Astrocyte of the cerebellum (primary cell): ENCODE results near the gene CNDP2.

ENCODE experiments used
- DNase-seq: peaks from one replicate; pipeline ENCODE4 v3.0.0-alpha.2; 2011; ENCODE audit warnings: low read depth
- H3K4me3 ChIP-seq: 2 replicates; pipeline ENCODE4 v1.5.1; 2011; ENCODE audit warnings: mild to moderate bottlenecking, low read depth, low read length, moderate library complexity
- CTCF ChIP-seq: IDR thresholded peaks from 2 replicates; pipeline ENCODE4 v1.5.1; 2012; ENCODE audit warnings: low read length, low read depth, moderate library complexity, mild to moderate bottlenecking; ENCODE audit errors: missing control alignments
- in situ Hi-C: cut with HindIII; loops from 2 replicates; pipeline ENCODE4 v1.10.0; 2017; ENCODE audit warnings: low sequenced_read_pairs

The CNDP2 gene

DNA sequence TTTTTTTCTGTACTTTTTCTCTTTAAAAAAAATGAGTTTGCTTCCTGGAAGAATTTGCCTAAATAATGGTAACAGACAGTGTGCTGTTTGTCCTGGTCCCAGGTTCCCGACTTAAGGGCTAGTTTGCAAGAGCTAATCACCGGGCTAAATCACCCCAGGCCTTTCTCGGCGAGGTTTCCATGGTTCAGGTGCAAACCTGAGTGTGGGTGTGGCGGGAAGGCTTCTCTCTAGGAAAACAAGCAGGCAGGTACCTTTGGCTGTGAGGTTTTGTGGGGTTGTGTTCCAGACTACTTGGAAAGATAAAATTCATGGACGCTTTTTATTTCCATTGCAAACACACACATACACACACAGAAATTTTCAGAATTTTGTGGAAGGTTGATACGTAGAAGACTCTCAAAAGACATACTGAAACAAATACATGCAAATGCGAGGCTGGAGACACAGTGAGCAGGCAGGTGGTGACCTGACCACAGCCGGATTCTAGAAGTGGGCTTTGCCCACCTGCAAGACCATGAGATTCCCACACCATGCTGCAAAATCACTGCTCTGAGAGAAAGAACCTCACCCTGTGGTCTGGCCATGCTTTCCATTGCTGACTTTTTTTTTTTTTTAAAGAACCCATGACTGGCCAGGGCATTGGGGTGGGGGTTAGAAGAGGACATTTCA lies 39.0 kb downstream of the CNDP2 start:
- H3K4me3 ChIP-seq, result no peak overlapping the region
- in situ Hi-C loops, result no loop called here
- TF ChIP-seq CTCF, result no peak
- no peak for DNase-seq

- no peak for DNase-seq
- in situ Hi-C loops, result no loop called here
- H3K4me3 ChIP-seq, result no peak overlapping the region
- TF ChIP-seq CTCF, result no peak
These were observed 43.1 kb downstream of the CNDP2 start for GRCh38 chr18:74539289-74539688.

GRCh38 chr18:74540652-74541421 lies 44.7 kb downstream of the CNDP2 start:
- in situ Hi-C loops, result no loop called here
- DNase-seq, result no peak
- H3K4me3 ChIP-seq, result no peak overlapping the region
- TF ChIP-seq CTCF, result no peak

DNA sequence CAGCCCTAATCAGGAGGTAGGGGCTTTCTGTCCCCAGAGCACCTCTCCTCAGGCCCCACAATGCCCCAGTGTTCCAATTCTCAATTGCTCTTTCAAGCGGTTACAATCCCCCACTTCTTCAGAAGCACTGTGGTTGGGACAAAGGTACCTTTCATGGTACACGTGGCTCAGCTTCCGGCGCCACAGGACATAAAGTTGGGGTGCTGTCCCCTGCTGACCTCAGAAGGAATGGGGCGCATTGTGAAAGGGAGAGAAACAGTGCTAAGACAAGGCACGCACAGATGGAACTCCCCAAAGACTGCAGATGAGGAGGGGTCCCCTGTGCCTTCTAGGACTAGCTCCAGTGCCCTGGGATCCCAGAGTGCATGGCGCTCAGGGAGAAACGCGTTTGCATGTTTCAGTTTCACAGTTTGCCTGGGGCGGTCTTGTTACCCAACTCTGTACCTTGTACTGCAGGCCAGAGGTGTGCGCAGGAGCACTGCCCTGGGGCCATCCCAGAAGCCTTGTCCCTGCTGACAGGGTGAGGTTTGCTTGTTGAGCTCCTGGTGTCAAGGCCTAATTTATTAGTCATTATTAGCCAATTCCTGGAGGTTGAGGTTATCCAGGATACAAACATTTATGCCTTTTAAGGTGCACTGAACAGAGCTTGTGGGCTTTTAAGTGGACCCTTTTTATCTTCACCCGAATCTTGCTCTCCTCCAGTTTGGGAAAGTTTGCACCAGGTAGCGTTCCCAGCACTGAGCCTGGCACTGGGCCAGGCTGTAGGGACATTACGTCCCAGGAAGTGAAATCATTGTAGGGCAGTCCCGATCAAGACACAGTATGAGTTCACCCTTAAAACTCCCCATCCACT lies 45.8 kb downstream of the CNDP2 start:
- in situ Hi-C loops, result no loop called here

GRCh38 chr18:74544898-74545297 lies 48.7 kb downstream of the CNDP2 start:
- no peak for TF ChIP-seq CTCF
- no peak overlapping the region for H3K4me3 ChIP-seq
- no peak for DNase-seq
- in situ Hi-C loops, result no loop called here

More for the DNA sequence above, 45.8 kb downstream of the CNDP2 start:
- TF ChIP-seq CTCF, result no peak
- no peak overlapping the region for H3K4me3 ChIP-seq
- no peak for DNase-seq

DNA sequence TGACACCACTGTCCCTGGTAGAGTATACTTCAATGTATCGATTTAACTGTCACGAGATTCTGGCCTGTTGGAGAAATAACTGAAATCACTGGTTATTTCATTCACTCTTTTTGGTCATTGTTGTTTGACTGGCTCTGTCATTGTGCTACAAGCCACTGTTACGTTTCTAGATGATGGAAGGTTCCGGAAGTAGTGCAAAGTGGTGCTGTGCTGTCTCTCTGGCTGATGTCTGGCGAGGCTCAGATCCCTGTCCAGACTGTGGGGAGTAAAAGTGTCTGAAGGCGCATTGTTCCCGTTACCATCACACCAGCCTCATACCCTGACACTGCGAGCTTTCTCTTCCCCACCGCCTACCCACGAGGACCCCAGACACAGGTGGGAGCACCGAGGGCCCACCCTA lies 49.8 kb downstream of the CNDP2 start:
- in situ Hi-C loops, result no loop called here
- no peak for DNase-seq
- TF ChIP-seq CTCF, result no peak
- H3K4me3 ChIP-seq, result no peak overlapping the region
